GM18870 (cell line): Measurements from ENCODE around the gene APOB.

Experiments used
- ATAC-seq: cut with Tn5 transposase; IDR thresholded peaks from one replicate; pipeline ENCODE4 v1.9.1; 2021; ENCODE audit warnings: moderate library complexity; ENCODE audit not compliant: unreplicated experiment

The APOB gene

GRCh38 chr2:21006423-21007128 lies 37.3 kb downstream of the APOB start:
- ATAC-seq: no peak

- ATAC-seq: no peak
Measured at GRCh38 chr2:21005700-21006422, 38.0 kb downstream of the APOB start.

GRCh38 chr2:21005111-21005699 lies 38.7 kb downstream of the APOB start:
- no peak for ATAC-seq

GRCh38 chr2:21004181-21004572 lies 39.7 kb downstream of the APOB start:
- no peak for ATAC-seq

- ATAC-seq: no peak
Measured at GRCh38 chr2:21003572-21004180, 40.2 kb downstream of the APOB start.

GRCh38 chr2:21002814-21003192 lies 41.1 kb downstream of the APOB start:
- no peak for ATAC-seq

- ATAC-seq: no peak
Measured at GRCh38 chr2:21001988-21002813, 41.7 kb downstream of the APOB start.

DNA sequence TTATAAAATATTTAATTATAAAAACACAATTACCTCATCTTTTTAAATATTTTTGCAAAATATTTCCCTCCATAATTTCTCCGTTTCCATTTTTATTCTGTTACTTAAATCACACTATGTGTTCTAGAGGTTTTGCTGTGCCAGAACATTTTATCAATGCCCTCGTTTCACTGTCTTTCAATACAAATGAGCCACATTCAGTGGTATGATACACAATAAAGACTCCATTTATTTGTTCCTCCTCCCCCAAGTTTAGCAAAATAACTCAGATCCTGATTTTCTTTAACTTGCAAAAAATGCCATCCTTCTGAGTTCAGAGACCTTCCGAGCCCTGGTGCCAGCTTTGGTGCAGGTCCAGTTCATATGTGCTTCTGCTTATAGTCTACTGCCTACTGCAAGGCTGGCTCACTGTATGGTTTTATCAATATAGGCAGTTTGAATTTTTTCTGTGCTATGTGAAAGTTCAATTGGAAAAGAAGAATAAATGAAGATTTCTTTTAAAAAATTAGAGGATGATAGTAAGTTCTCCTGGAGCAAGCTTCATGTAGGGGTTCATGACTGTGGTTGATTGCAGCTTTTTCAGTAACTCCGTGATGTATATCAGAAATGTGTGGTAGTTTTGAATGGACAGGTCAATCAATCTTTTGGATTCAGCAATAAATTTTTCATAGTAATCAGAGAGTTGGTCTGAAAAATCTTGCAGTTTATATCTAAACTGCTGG lies 42.5 kb downstream of the APOB start:
- no peak for ATAC-seq

- ATAC-seq: no peak
Measured at GRCh38 chr2:20999906-21000645, 43.8 kb downstream of the APOB start.

- no peak for ATAC-seq
Measured at GRCh38 chr2:20998972-20999905, 44.6 kb downstream of the APOB start.

DNA sequence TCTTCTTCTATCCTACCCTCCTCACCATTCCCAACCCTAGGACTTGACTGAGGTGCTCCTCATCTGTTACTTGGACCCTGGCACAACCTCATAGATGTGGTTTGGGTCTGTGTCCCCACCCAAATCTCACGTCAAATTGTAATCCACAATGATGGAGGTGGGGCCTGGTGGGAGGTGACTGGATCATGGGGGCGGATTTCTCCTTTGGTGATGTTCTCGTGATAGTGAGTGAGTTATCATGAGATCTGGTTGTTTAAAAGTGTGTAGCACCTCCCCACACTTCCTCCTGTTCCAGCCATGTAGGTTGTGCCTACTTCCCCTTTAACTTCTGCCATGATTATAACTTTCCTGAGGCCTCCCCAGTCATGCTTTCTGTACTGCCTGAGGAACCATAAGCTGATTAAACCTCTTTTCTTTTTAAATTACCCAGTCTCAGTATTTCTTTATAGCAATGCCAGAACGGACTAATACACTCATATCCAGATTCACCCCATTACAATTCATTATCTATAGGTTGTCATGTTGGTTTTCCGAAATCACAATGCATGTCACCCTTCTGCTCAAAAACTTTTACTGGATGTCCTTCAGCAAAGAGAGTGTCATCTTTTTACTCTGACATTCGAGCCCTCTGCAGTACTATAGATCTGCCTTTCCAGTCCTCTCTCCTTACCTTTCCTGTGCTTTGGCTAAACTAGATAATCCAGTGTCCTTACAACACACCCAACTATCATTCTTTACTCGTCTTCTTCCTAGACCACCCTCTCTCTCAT lies 45.7 kb downstream of the APOB start:
- ATAC-seq: no peak

- ATAC-seq: no peak
Measured at GRCh38 chr2:20994130-20994529, 49.7 kb downstream of the APOB start.

- no peak for ATAC-seq
Measured at GRCh38 chr2:20992201-20992711, 51.6 kb downstream of the APOB start.

GRCh38 chr2:20990442-20991430 lies 53.1 kb downstream of the APOB start:
- no peak for ATAC-seq

GRCh38 chr2:20989404-20989803 lies 54.5 kb downstream of the APOB start:
- ATAC-seq: no peak

DNA sequence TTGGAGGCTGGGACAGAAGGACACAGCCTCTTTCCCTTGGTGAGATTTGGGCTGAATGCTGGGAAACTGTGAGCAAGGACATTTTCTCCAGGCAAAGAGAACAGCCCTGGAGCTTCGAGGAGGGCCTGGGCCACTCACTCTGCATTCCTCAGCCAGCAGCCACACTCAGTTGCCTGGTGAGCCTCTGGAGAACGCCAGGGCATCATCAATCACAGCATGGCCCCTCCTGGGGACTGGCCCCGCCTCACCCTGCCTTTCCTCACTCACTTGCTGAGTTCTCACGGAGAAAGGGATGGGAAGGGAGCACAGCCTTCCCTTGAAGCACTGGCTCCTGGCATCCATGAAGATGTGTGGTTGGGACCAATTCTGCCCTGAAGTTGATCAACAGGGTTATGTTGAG lies 55.0 kb downstream of the APOB start:
- ATAC-seq: no peak
